M059J (cell line): ENCODE data around the gene CHAF1B. TPM values are rescaled to one million over a fixed set of nuclear protein-coding genes. Genes with fewer than 3 reads are reported as not detected.

Experiments
- DNase-seq: peaks from one replicate; pipeline ENCODE4 v3.0.0-alpha.2; 2012; ENCODE audit warnings: low read depth
- total RNA-seq: library from RNA; depleted of rRNA; stranded (reverse); fragments of >200 nt; shearing (Covaris generic); gene quantifications from 2 replicates; pipeline ENCODE4 v1.2.3, GENCODE V29; 2014; rRNA removed

Gene CHAF1B
- total RNA-seq, 1 experiment from 2014 or later, result 21.4 TPM

DNA sequence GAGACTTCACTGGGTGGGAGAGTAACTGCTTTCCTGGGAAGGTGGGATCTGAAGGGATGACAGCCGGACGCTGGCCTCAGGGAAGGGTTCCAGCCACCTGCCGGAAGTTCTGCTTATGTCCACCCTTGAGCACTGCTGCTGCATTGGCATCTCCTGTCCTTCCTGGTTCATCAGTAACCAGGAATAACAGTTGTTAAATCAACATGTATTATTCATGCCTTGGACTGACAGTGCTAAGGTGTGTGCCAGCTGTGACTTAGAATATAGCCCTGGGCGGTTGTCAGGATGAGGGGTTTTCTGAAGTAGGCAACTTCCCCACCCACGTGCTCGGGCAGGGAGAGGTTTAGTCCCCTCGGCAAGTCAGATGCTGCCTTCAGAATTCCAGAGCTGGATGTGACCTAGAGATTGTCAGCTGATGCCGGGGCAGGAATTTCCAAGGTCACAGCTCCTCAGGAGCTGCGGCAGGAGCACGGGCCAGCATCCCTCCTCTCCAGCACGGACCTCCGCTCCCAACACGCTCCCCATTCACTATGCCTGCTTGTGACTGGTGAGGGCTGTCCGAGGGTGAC is 76.8 kb downstream of the CHAF1B start:
- DNase-seq, result no peak

DNA sequence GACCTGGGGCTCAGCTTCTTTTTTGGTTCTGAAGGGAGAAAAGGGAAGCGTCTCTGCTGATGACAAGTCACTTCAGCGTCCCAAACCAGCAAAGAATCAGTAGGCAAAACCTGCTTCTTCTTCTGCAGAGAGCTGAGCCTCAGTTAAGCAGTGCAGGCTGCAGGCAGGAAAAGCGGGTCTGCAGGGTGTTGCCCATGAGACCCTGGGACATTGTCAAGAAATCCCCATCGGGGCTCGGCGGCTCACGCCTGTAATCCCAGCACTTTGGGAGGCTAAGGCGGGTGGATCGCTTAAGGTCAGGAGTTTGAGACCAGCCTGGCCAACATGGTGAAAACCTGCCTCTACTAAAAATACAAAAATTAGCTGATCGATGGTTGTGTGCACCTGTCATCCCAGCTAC is 78.0 kb downstream of the CHAF1B start:
- DNase-seq, result no peak

GRCh38 chr21:36463991-36464390 is 78.8 kb downstream of the CHAF1B start:
- DNase-seq, result no peak

DNA sequence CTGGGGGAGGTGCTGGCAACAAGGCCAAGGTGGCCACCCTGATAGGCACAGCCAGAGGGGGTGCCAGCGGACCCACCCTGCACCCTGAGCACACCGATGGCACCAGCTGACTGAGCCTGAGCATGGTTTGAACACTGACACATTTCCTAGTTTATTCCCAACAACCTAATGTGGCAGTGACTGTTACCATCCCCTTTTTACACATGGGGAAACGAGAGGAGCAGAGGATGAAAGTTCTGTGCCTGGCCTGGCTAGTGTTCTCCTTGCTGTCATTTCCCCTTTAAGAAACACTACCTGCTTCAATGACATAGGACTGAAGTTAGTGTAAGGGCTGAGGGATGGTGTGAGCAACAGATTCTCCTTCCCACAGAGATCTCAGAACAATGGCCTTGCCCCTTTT is 79.4 kb downstream of the CHAF1B start:
- DNase-seq, result no peak

DNA sequence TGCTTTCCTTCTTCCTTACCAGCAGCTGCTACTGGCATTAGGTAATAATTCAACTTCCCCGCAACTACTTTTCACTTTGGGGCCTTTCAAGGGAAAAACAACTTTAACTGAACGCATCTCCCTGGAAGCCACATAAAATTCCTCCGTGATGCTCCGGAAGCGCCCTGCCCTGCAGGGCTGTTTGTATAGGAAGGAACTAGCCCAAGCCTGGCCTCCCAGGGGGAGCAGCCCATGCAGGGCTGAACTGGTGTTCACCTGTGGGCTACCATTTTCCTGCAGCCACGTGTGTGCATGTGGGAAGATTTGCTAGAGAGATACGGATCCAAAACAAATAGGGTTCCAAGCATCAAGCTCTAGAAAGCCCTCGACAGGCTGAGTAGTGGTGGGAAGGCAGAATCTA is 80.3 kb downstream of the CHAF1B start:
- no peak for DNase-seq

- no peak for DNase-seq
Observed at GRCh38 chr21:36466061-36466511, 80.9 kb downstream of the CHAF1B start.

Other genes with a start within 250 kb of the CHAF1B start
- gene DOP1B, start 228.6 kb upstream of the CHAF1B start, total RNA-seq, result 46.8 and 54.3 TPM in 2 replicates
- 25.9 and 35.2 TPM in 2 replicates for gene MORC3, start 65.2 kb upstream of the CHAF1B start, total RNA-seq
- gene CLDN14, start 94.7 kb downstream of the CHAF1B start, total RNA-seq, result not detected in 2 replicates